ENCODE measurements around the gene SNX8.

- no peak for TF ChIP-seq CTCF (IDR thresholded peaks at IDR 0.05)
- TF ChIP-seq POLR2AphosphoS5 (IDR thresholded peaks at IDR 0.05), result no peak
Measured at GRCh38 chr7:2249744-2250323, 64.4 kb downstream of the SNX8 start.
